Measurements from ENCODE around the gene LRP3. TPM values are rescaled to one million over a fixed set of nuclear protein-coding genes. Genes with fewer than 3 reads are reported as not detected.

Gene LRP3, protein sequence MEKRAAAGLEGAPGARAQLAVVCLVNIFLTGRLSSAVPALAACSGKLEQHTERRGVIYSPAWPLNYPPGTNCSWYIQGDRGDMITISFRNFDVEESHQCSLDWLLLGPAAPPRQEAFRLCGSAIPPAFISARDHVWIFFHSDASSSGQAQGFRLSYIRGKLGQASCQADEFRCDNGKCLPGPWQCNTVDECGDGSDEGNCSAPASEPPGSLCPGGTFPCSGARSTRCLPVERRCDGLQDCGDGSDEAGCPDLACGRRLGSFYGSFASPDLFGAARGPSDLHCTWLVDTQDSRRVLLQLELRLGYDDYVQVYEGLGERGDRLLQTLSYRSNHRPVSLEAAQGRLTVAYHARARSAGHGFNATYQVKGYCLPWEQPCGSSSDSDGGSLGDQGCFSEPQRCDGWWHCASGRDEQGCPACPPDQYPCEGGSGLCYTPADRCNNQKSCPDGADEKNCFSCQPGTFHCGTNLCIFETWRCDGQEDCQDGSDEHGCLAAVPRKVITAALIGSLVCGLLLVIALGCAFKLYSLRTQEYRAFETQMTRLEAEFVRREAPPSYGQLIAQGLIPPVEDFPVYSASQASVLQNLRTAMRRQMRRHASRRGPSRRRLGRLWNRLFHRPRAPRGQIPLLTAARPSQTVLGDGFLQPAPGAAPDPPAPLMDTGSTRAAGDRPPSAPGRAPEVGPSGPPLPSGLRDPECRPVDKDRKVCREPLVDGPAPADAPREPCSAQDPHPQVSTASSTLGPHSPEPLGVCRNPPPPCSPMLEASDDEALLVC
- 35.0 to 57.4 TPM (median 49.2 TPM) in 5 replicates for total RNA-seq (2022; extraction: Qiagen RNA extraction; ENCODE audit: low read depth)

DNA sequence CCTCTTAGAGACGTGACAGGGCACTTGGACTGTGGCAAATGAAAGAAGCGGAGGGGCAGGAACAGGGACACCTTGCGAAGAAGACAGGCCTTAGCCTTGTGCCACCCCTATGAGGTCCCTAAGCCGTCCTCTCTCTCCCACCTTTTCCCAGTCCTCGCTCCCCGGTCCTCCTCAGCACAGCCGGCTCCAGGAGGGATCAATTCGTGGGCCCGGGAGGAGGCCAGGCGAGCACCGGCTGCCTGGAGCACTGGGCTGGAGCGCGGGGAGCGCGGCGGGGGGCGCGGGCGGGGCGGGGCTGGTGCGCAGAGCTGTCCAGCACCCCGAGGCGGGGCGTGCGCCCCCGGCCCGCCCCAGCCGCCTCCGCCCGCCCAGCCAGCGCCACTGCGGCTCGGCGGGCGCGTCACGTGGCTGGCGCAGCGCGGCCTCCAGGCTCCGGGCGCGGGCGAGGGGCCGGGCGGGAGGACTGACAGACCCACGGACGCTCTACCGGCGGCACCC is at the start of gene LRP3:
Gene LRP3 (plus strand): TSS at position 466 of the 498 bp plus-strand sequence. CDS start 456 bp downstream, outside the sequence.

DNA sequence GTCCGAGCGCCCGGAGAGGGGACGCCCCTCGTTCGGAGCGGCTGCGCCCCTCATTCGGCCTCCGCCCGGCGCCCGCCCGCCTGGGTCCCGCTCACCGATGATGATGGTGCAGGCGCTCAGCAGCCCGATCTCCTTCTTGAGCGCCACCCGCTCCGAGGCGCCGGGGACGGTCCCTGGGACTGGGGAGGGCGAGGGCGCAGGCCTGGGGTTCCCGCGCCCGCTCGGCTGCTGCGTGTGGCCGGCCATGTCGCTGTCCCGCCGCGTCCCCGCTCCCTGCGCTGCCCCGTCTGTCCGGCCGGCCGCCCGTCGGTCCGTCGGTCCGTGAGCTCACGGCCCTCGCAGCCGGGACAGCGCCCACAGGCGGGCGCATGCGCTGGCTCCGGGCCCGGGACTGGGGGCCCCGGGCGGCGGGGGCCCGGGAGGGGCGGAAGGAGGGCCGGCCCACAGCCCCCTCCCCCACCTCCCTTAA is 31.4 kb downstream of the LRP3 start, which contains the start of gene SLC7A10:
Gene SLC7A10 (minus strand): TSS at position 393 of the 469 bp plus-strand sequence. CDS start 147 bp downstream, at position 246.

Other genes with a start within 250 kb of the LRP3 start
- 38.5 to 46.9 TPM (median 45.1 TPM) in 5 replicates for gene CEP89, start 222.4 kb upstream of the LRP3 start, total RNA-seq (2022; extraction: Qiagen RNA extraction; ENCODE audit: low read depth)
- 13.3 to 17.6 TPM (median 16.2 TPM) in 5 replicates for gene FAAP24, start 222.1 kb upstream of the LRP3 start, total RNA-seq (2022; extraction: Qiagen RNA extraction; ENCODE audit: low read depth)
- 54.0 to 65.7 TPM (median 63.7 TPM) in 5 replicates for gene RHPN2, start 129.4 kb upstream of the LRP3 start, total RNA-seq (2022; extraction: Qiagen RNA extraction; ENCODE audit: low read depth)
- 12.3 to 15.5 TPM (median 14.9 TPM) in 5 replicates for gene GPATCH1, start 113.1 kb upstream of the LRP3 start, total RNA-seq (2022; extraction: Qiagen RNA extraction; ENCODE audit: low read depth)
- not detected in 5 replicates for gene WDR88, start 62.2 kb upstream of the LRP3 start, total RNA-seq (2022; extraction: Qiagen RNA extraction; ENCODE audit: low read depth)
- gene SLC7A10, start 31.5 kb downstream of the LRP3 start, total RNA-seq (2022; extraction: Qiagen RNA extraction; ENCODE audit: low read depth): 0.08 to 0.17 TPM (median 0.15 TPM) in 3 of 5 replicates, not detected in the others
- 6.5 to 11.0 TPM (median 10.2 TPM) in 5 replicates for gene CEBPA, start 108.2 kb downstream of the LRP3 start, total RNA-seq (2022; extraction: Qiagen RNA extraction; ENCODE audit: low read depth)
- gene CEBPG, start 179.4 kb downstream of the LRP3 start, total RNA-seq (2022; extraction: Qiagen RNA extraction; ENCODE audit: low read depth): 40.3 to 49.2 TPM (median 47.3 TPM) in 5 replicates